Measurements from ENCODE around the gene PLCD3. TPM values are rescaled to one million over a fixed set of nuclear protein-coding genes. Genes with fewer than 3 reads are reported as not detected.

The PLCD3 gene
- total and polyA plus RNA-seq, 2 of the 8 experiments (the other 6 are each of a cell fraction or from before 2014, with no cell fraction given): 26.5 to 48.1 TPM

GRCh38 chr17:45108051-45108450 is 24.3 kb downstream of the PLCD3 start:
- FAIRE-seq (no peak), DNase-seq (ENCODE audit: low read depth in 1 of 2, low spot score in 2 of 2) (no peak)
- H3K79me1 ChIP-seq (ENCODE audit: low read depth, low read length): no peaks in the 10 kb centered on the region; the same call in 1 of the 2 replicates
- no peak overlapping the region for H2BK20ac ChIP-seq (ENCODE audit: low read length)
- no peak overlapping the region for H4K91ac ChIP-seq (replicated peaks; ENCODE audit: insufficient read length, low read length)
- POLR2A ChIA-PET (ENCODE audit: partially characterized antibody): interaction anchor here (1.1 to 2.2 kb wide), 5 partner anchors 10 to 47 kb away, joined by 3 to 7 read pairs (median 4); partner anchors contain the start of genes HEXIM1 and NMT1
- peaks cover 6 to 8% of the 10 kb centered on the region in 2 experiments for H4K20me1 ChIP-seq (replicated peaks in 1 of 2; ENCODE audit: control insufficient read depth in 1 of 2, insufficient read depth in 2 of 2, low read length in 2 of 2)
- H3K4me2 ChIP-seq (ENCODE audit: insufficient read depth in 1 of 2, low read depth in 2 of 2, low read length in 2 of 2): no peak overlapping the region
- no peak overlapping the region for H3K27ac ChIP-seq (ENCODE audit: low read depth, low read length)
- H3K18ac ChIP-seq (ENCODE audit: extremely low read depth, low read length): no peak overlapping the region
- H2BK120ac ChIP-seq (replicated peaks; ENCODE audit: low read depth, low read length): no peak overlapping the region
- H3K9ac ChIP-seq (replicated peaks in 1 of 4; ENCODE audit: extremely low read depth in 1 of 4, low read depth in 3 of 4, low read length in 3 of 4): no peak overlapping the region
- H3K4ac ChIP-seq (replicated peaks; ENCODE audit: insufficient read length, low read depth, low read length): no peak overlapping the region
- no peaks in the 10 kb centered on the region for H3K27me3 ChIP-seq (replicated peaks in 1 of 4; ENCODE audit: control insufficient read depth in 3 of 4, extremely low read depth in 1 of 4, insufficient read depth in 3 of 4, low read length in 3 of 4)
- no peak overlapping the region for H4K8ac ChIP-seq (ENCODE audit: extremely low read depth, insufficient read depth, low read length)
- no peak overlapping the region for H2BK5ac ChIP-seq (ENCODE audit: low read depth, low read length)
- no peaks in the 10 kb centered on the region for H3K79me2 ChIP-seq (ENCODE audit: control insufficient read depth in 1 of 2, insufficient read depth in 2 of 2, low read length in 2 of 2)
- no peak overlapping the region for H3K56ac ChIP-seq (replicated peaks; ENCODE audit: insufficient read length, low read depth, low read length)
- no peak overlapping the region for H2AK5ac ChIP-seq (ENCODE audit: low read depth, low read length)
- H2BK15ac ChIP-seq (ENCODE audit: low read length): no peak overlapping the region
- no peak overlapping the region for H4K5ac ChIP-seq (ENCODE audit: insufficient read length, low read depth, low read length)
- no peak overlapping the region for H3K4me3 ChIP-seq (ENCODE audit: extremely low read depth in 1 of 4, insufficient read depth in 2 of 4, low read depth in 3 of 4, low read length in 4 of 4)
- no peaks in the 10 kb centered on the region; a peak in 1 of 7 replicates for H3K4me1 ChIP-seq (replicated peaks in 1 of 4; ENCODE audit: control insufficient read depth in 3 of 4, insufficient read depth in 4 of 4, low read length in 3 of 4)
- H3K14ac ChIP-seq (ENCODE audit: insufficient read length): no peak overlapping the region
- H3K23ac ChIP-seq (ENCODE audit: insufficient read length): no peak overlapping the region
- CTCF ChIA-PET (ENCODE audit: partially characterized antibody): interaction anchor here (1.1 to 8.1 kb wide), 9 partner anchors 10 to 187 kb away, joined by 3 to 67 read pairs (median 7); partner anchors contain the start of genes ACBD4 and PLCD3
- H3K23me2 ChIP-seq (ENCODE audit: low read depth, low read length): no peaks in the 10 kb centered on the region
- H2AFZ ChIP-seq (ENCODE audit: low read length): no peak overlapping the region
- WGBS, 2 experiments (ENCODE audit: extremely low coverage in 1 of 2, insufficient coverage in 1 of 2, insufficient read length in 1 of 2, insufficient replicate concordance in 2 of 2, low coverage in 1 of 2, low lambda C conversion rate in 2 of 2, missing lambda C conversion rate in 1 of 2): 89% methylated on average over 9 of the region's 9 CpGs; no CpG with 5 or more reads in 1 of the 2 experiments
- H2BK12ac ChIP-seq (ENCODE audit: low read depth, low read length): no peak overlapping the region
- no peaks in the 10 kb centered on the region for H3K9me3 ChIP-seq (ENCODE audit: insufficient read depth in 2 of 2, low read depth in 1 of 2, low read length in 1 of 2)
- H3K36me3 ChIP-seq (ENCODE audit: control insufficient read depth in 2 of 4, insufficient read depth in 4 of 4, low read length in 3 of 4): peaks cover 34 to 57% (median 46%) of the 10 kb centered on the region in 4 experiments
- TF ChIP-seq USF2 (IDR thresholded peaks at IDR 0.05; ENCODE audit: low read length): no peak
- TF ChIP-seq EZH2 (IDR thresholded peaks at IDR 0.05; ENCODE audit: low read depth, low read length, severe bottlenecking): no peak
- TF ChIP-seq YY1 (IDR thresholded peaks at IDR 0.05; ENCODE audit: low read depth, low read length): no peak
- no peak for TF ChIP-seq CBX5 (IDR thresholded peaks at IDR 0.05; ENCODE audit: low read depth, low read length)
- no peak for TF ChIP-seq KDM1A (IDR thresholded peaks at IDR 0.05; ENCODE audit: borderline replicate concordance, low read length)
- no peak for TF ChIP-seq HDAC2 (IDR thresholded peaks at IDR 0.05; ENCODE audit: borderline replicate concordance in 1 of 2, low read depth in 2 of 2, low read length in 2 of 2)
- TF ChIP-seq POLR2A (IDR thresholded peaks at IDR 0.05; ENCODE audit: control extremely low read depth in 1 of 2, low read depth in 2 of 2, low read length in 2 of 2): no peak
- TF ChIP-seq NANOG (IDR thresholded peaks at IDR 0.05; ENCODE audit: insufficient read depth, low read depth, low read length, poor library complexity, severe bottlenecking): no peak
- no peak for TF ChIP-seq RFX5 (IDR thresholded peaks at IDR 0.05; ENCODE audit: borderline replicate concordance, low read depth, low read length)
- no peak for TF ChIP-seq SIN3A (conservative IDR thresholded peaks at IDR 0.05 in 1 of 2, IDR thresholded peaks at IDR 0.05 in 1 of 2; ENCODE audit: low read depth in 1 of 2, low read length in 2 of 2)
- no peak for TF ChIP-seq ATF3 (IDR thresholded peaks at IDR 0.05; ENCODE audit: insufficient read depth, low read depth, low read length)
